Loucy (cell line): ENCODE data around the gene C18orf32.

Experiments
- H2AFZ ChIP-seq: fragments of 200-600 bp; sonication (generic); 2 replicates; pipeline ENCODE4 v1.6.0; 2016; ENCODE audit warnings: antibody characterized with exemption, mild to moderate bottlenecking, low read length, moderate library complexity
- H3F3A ChIP-seq: fragments of 200-600 bp; 2 replicates; pipeline ENCODE4 v1.6.0; 2016; ENCODE audit warnings: antibody characterized with exemption, low read depth, mild to moderate bottlenecking
- H3K27me3 ChIP-seq: fragments of 200-600 bp; sonication (generic); 2 replicates; pipeline ENCODE4 v1.6.1; 2014; ENCODE audit warnings: low read length, mild to moderate bottlenecking; ENCODE audit not compliant: insufficient read depth, poor library complexity, severe bottlenecking
- H3K36me3 ChIP-seq: fragments of 200-600 bp; sonication (generic); 2 replicates; pipeline ENCODE4 v1.6.1; 2016; ENCODE audit warnings: low read length; ENCODE audit not compliant: insufficient read depth
- H3K4me1 ChIP-seq: fragments of 200-600 bp; sonication (generic); 2 replicates; pipeline ENCODE4 v1.5.1; 2014; ENCODE audit warnings: low read length, mild to moderate bottlenecking; ENCODE audit not compliant: insufficient read depth, poor library complexity, severe bottlenecking
- H3K4me2 ChIP-seq: fragments of 200-600 bp; sonication (generic); 2 replicates; pipeline ENCODE4 v1.6.0; 2014; ENCODE audit warnings: antibody characterized with exemption, low read length, low read depth, mild to moderate bottlenecking; ENCODE audit not compliant: poor library complexity, severe bottlenecking
- H3K4me3 ChIP-seq: fragments of 200-600 bp; sonication (generic); 2 replicates; pipeline ENCODE4 v1.5.1; 2014; ENCODE audit warnings: low read length, mild to moderate bottlenecking, mixed read lengths; ENCODE audit not compliant: poor library complexity, severe bottlenecking
- H3K79me2 ChIP-seq: fragments of 200-600 bp; sonication (generic); 2 replicates; pipeline ENCODE4 v1.6.1; 2014; ENCODE audit warnings: low read length; ENCODE audit not compliant: insufficient read depth
- H3K9ac ChIP-seq: fragments of 200-600 bp; sonication (generic); 2 replicates; pipeline ENCODE4 v1.6.0; 2014; ENCODE audit warnings: mild to moderate bottlenecking, low read depth, low read length, moderate library complexity; ENCODE audit not compliant: poor library complexity, severe bottlenecking
- H3K9me2 ChIP-seq: fragments of 200-600 bp; sonication (generic); replicated peaks from 2 replicates; pipeline ENCODE4 v1.6.1; 2016; ENCODE audit warnings: low read depth, low read length, mixed read lengths
- H3K9me3 ChIP-seq: fragments of 200-600 bp; sonication (generic); 2 replicates; pipeline ENCODE4 v1.6.1; 2014; ENCODE audit warnings: mild to moderate bottlenecking, antibody characterized with exemption, low read length, low read depth; ENCODE audit not compliant: insufficient read depth
- H4K20me1 ChIP-seq: fragments of 200-600 bp; sonication (generic); 2 replicates; pipeline ENCODE4 v1.6.0; 2014; ENCODE audit warnings: antibody characterized with exemption, low read length, mild to moderate bottlenecking; ENCODE audit not compliant: insufficient read depth, poor library complexity, severe bottlenecking
- EZH2phosphoT487 ChIP-seq: fragments of 200-600 bp; IDR thresholded peaks from 2 replicates; pipeline ENCODE4 v1.6.1; 2018; ENCODE audit warnings: antibody characterized with exemption, mild to moderate bottlenecking, moderate library complexity, borderline replicate concordance
- TF ChIP-seq, protein P1 (sequence below): fragments of 200-600 bp; sonication (generic); conservative IDR thresholded peaks from 2 replicates; pipeline ENCODE4 v1.5.1; 2014; ENCODE audit warnings: mild to moderate bottlenecking, antibody characterized with exemption, low read length

The C18orf32 gene

DNA sequence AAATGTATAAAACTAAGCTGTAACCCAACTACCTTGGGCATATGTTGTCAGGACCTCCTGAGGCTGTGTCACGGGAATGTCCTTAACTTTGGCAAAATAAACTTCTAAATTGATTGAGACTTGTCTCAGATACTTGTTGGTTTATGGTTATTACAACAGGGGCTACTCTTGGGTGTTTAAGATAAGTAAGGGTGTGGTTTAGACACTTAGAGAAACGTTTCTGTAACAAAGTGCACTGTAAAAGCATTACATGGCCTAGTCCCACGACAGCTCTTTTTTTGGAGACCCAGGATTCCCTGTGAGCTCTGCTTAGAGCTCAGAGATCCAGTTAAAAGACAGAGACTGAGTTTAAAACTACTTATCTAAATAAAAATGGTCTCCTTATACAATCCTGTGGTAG lies 42.6 kb upstream of the C18orf32 start:
- Histone ChIP-seq H3K27me3 (no peaks in the 10 kb centered on the region), H3K36me3 (no peaks in the 10 kb centered on the region), H3K4me3 (no peak overlapping the region), H3F3A (no peaks in the 10 kb centered on the region), H3K9me2 (no peaks in the 10 kb centered on the region), H3K9ac (no peak overlapping the region), H4K20me1 (no peaks in the 10 kb centered on the region), H3K9me3 (no peaks in the 10 kb centered on the region), H3K4me2 (no peak overlapping the region), H3K79me2 (no peaks in the 10 kb centered on the region), H3K4me1 (no peaks in the 10 kb centered on the region), H2AFZ (no peak overlapping the region)
- TF ChIP-seq EZH2phosphoT487, result no peak
- TF ChIP-seq, protein P1, sequence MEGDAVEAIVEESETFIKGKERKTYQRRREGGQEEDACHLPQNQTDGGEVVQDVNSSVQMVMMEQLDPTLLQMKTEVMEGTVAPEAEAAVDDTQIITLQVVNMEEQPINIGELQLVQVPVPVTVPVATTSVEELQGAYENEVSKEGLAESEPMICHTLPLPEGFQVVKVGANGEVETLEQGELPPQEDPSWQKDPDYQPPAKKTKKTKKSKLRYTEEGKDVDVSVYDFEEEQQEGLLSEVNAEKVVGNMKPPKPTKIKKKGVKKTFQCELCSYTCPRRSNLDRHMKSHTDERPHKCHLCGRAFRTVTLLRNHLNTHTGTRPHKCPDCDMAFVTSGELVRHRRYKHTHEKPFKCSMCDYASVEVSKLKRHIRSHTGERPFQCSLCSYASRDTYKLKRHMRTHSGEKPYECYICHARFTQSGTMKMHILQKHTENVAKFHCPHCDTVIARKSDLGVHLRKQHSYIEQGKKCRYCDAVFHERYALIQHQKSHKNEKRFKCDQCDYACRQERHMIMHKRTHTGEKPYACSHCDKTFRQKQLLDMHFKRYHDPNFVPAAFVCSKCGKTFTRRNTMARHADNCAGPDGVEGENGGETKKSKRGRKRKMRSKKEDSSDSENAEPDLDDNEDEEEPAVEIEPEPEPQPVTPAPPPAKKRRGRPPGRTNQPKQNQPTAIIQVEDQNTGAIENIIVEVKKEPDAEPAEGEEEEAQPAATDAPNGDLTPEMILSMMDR, result no peak

- Histone ChIP-seq H3K4me2 (no peak overlapping the region), H3F3A (no peaks in the 10 kb centered on the region), H3K4me1 (no peaks in the 10 kb centered on the region), H3K4me3 (no peak overlapping the region), H4K20me1 (no peaks in the 10 kb centered on the region), H3K27me3 (no peaks in the 10 kb centered on the region), H2AFZ (no peak overlapping the region), H3K36me3 (no peaks in the 10 kb centered on the region), H3K9me3 (no peaks in the 10 kb centered on the region), H3K9me2 (no peaks in the 10 kb centered on the region), H3K9ac (no peak overlapping the region), H3K79me2 (no peaks in the 10 kb centered on the region)
- TF ChIP-seq, protein P1, result no peak
- no peak for TF ChIP-seq EZH2phosphoT487
Measured at GRCh38 chr18:49527631-49528327, 40.7 kb upstream of the C18orf32 start.

- Histone ChIP-seq H3K4me1 (no peaks in the 10 kb centered on the region), H3K9ac (no peak overlapping the region), H3K4me3 (no peak overlapping the region), H3K36me3 (no peaks in the 10 kb centered on the region), H3F3A (no peaks in the 10 kb centered on the region), H3K27me3 (no peaks in the 10 kb centered on the region), H3K9me3 (no peaks in the 10 kb centered on the region), H3K79me2 (no peaks in the 10 kb centered on the region), H2AFZ (no peak overlapping the region), H3K4me2 (no peak overlapping the region), H3K9me2 (no peaks in the 10 kb centered on the region), H4K20me1 (no peaks in the 10 kb centered on the region)
- TF ChIP-seq, protein P1, result no peak
- TF ChIP-seq EZH2phosphoT487, result no peak
Measured at GRCh38 chr18:49525981-49526380, 38.9 kb upstream of the C18orf32 start.
